AG09319 (cell line): ENCODE measurements around the gene GSPT1.

Experiments
- DNase-seq: peaks from one replicate; pipeline ENCODE4 v3.0.0-alpha.2; 2010; ENCODE audit warnings: low read depth; ENCODE audit errors: extremely low read depth
- TF ChIP-seq, protein P1 (sequence below): IDR thresholded peaks from 2 replicates; pipeline ENCODE4 v1.5.1; 2011; ENCODE audit warnings: low read depth, mild to moderate bottlenecking, inconsistent platforms, low read length, moderate library complexity

GSPT1 gene

GRCh38 chr16:11880007-11880406 is 35.7 kb downstream of the GSPT1 start:
- DNase-seq = no peak
- TF ChIP-seq, protein P1, sequence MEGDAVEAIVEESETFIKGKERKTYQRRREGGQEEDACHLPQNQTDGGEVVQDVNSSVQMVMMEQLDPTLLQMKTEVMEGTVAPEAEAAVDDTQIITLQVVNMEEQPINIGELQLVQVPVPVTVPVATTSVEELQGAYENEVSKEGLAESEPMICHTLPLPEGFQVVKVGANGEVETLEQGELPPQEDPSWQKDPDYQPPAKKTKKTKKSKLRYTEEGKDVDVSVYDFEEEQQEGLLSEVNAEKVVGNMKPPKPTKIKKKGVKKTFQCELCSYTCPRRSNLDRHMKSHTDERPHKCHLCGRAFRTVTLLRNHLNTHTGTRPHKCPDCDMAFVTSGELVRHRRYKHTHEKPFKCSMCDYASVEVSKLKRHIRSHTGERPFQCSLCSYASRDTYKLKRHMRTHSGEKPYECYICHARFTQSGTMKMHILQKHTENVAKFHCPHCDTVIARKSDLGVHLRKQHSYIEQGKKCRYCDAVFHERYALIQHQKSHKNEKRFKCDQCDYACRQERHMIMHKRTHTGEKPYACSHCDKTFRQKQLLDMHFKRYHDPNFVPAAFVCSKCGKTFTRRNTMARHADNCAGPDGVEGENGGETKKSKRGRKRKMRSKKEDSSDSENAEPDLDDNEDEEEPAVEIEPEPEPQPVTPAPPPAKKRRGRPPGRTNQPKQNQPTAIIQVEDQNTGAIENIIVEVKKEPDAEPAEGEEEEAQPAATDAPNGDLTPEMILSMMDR = no peak

DNA sequence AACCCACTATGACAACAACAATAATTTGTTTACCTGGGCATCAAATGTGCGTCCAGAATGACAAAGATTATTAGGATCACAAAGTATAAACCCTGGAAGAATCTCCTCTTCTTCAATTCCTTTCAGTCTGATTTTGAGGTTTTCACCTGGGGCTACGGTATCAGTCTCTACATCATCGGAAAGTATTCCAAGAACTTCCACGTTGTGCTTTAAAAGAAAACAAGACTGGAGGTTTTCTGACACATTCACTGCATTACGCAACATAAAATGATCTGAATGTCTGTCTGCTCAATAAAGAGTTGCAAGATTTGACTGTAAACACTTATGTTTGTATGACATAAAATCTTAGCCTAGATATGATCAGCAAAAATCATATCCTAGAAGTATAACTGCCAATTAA is 38.4 kb downstream of the GSPT1 start:
- DNase-seq = no peak
- TF ChIP-seq, protein P1 = no peak

DNA sequence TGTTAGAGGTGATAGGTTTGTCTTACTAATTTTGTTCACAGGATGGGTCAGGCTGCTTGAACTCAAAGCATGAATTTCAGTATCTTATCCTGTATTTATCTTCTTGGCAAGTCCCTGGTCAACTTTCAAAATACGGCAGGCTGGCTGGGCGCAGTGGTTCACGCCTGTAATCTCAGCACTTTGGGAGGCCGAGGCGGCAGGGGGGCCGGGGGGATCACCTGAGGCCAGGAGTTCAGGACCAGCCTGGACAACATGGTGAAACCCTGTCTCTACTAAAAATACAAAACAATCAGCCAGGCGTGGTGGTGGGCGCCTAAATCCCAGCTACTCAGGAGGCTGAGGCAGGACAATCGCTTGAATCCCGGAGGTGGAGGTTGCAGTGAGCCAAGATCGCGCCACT is 39.5 kb downstream of the GSPT1 start:
- DNase-seq = no peak
- TF ChIP-seq, protein P1 = no peak

DNA sequence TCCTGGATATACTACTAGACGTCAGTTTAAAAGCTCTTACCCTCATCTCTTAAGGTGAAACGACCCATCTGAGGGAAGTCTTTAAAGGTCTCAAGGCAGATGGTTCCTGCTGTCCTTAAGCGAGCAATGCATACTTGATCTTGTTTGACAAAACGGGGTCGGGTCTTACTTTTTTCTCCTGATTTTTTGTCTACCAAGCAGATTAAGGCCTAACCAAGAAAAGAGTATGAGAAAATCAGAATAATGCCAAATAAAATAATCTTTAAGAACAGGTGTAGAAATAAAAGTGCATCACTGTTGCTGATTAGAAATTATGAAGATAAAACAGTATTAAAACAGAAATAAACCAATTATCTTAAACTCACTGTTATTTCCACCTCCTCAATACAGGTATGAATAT is 40.0 kb downstream of the GSPT1 start:
- DNase-seq = no peak
- TF ChIP-seq, protein P1 = no peak

GRCh38 chr16:11871193-11871592 is 44.6 kb downstream of the GSPT1 start:
- TF ChIP-seq, protein P1 = peak; percentile 10
- no peak for DNase-seq

DNA sequence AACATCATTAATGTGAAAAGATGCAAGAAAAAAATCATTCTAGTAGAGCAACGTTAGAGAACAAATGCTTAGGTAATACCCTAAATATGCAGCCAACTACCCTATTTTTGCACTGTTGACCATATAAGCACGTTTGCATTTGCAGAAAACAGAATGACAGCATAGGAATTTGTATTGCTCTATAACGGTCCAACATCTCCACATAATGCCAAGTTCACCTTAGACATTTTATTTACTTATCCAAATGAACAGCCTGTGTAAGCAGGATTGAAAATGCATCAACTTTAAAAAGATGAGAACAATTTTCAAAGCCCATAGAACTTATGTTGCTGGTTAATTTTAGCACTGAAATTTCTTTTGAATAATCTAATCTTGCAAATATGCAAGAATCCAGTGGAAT is 45.4 kb downstream of the GSPT1 start:
- TF ChIP-seq, protein P1 = no peak
- no peak for DNase-seq

DNA sequence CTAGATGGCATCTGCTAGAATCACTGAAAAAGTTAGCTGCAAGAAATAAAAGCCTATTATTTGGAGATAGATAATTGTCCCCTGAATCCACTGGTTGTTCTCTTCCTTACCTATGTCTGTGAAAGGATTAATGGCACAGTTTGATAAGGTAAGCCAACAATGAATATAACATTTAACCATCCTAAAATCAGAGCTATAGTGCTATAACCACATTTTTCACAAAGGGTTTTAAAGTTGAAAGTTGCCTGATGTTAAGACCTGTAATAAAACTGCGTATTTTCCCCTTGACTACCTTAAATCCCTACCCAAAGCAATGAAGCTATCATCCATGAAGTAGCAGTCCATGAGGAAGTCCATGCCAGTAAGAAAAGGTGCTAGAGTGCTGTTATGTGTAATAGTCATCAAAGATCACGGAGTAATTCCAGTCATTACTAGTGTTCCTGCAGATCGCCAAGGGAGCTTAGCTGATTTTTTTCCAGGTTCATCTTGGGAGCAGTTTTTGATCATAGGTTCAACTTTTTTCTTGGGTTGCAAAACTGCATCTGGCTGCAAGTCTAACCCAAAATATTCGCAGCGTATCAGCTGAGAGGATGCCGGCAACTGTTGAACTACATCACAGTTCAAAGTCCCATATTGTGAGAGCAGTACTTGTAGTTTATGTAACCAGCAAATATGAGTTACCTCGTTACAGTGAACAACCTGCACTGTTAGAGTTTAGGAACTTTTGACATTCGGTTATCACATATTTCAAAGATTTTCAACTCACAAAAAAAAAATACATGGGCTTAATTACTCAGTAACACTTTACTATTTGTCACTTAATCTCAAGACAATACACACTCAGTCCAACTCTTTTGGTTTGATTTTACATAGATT is 46.2 kb downstream of the GSPT1 start:
- no peak for DNase-seq
- TF ChIP-seq, protein P1 = no peak
